GM21367 (cell line): ENCODE results near the gene ARMC3.

Experiments
- ATAC-seq: cut with Tn5 transposase; IDR thresholded peaks from one replicate; pipeline ENCODE4 v1.9.1; 2021; ENCODE audit not compliant: unreplicated experiment

The ARMC3 gene

GRCh38 chr10:22990443-22990842 is 62.6 kb downstream of the ARMC3 start:
- no peak for ATAC-seq

GRCh38 chr10:22992075-22992474 is 64.2 kb downstream of the ARMC3 start:
- no peak for ATAC-seq

GRCh38 chr10:22992621-22993020 is 64.8 kb downstream of the ARMC3 start:
- no peak for ATAC-seq

GRCh38 chr10:22993314-22993713 is 65.5 kb downstream of the ARMC3 start:
- ATAC-seq = no peak

GRCh38 chr10:22997096-22997495 is 69.2 kb downstream of the ARMC3 start:
- ATAC-seq = no peak

- no peak for ATAC-seq
These were observed 70.2 kb downstream of the ARMC3 start for GRCh38 chr10:22998091-22998490.

- no peak for ATAC-seq
These were observed 72.1 kb downstream of the ARMC3 start for GRCh38 chr10:22999942-23000341.

- no peak for ATAC-seq
These were observed 74.2 kb downstream of the ARMC3 start for GRCh38 chr10:23001901-23002516.

GRCh38 chr10:23005150-23005549 is 77.3 kb downstream of the ARMC3 start:
- ATAC-seq = no peak

- no peak for ATAC-seq
These were observed 85.9 kb downstream of the ARMC3 start for GRCh38 chr10:23013581-23014335.

GRCh38 chr10:23015021-23015707 is 87.3 kb downstream of the ARMC3 start:
- peak; percentile 99 for ATAC-seq

GRCh38 chr10:23016636-23017035 is 88.8 kb downstream of the ARMC3 start:
- no peak for ATAC-seq

GRCh38 chr10:23019633-23020032 is 91.8 kb downstream of the ARMC3 start:
- ATAC-seq = no peak

- ATAC-seq = no peak
These were observed 93.6 kb downstream of the ARMC3 start for GRCh38 chr10:23021430-23021829.

GRCh38 chr10:23024002-23024401 is 96.1 kb downstream of the ARMC3 start:
- ATAC-seq = no peak

- ATAC-seq = no peak
These were observed 103.5 kb downstream of the ARMC3 start for GRCh38 chr10:23031318-23031717.

GRCh38 chr10:23034790-23035189 is 106.9 kb downstream of the ARMC3 start:
- ATAC-seq = no peak

GRCh38 chr10:23035569-23035968 is 107.7 kb downstream of the ARMC3 start:
- ATAC-seq = no peak

GRCh38 chr10:23037152-23037551 is 109.3 kb downstream of the ARMC3 start:
- ATAC-seq = no peak

- no peak for ATAC-seq
These were observed 109.7 kb downstream of the ARMC3 start for GRCh38 chr10:23037561-23037960.

GRCh38 chr10:23038172-23038571 is 110.3 kb downstream of the ARMC3 start:
- ATAC-seq = no peak

- ATAC-seq = no peak
These were observed 112.1 kb downstream of the ARMC3 start for GRCh38 chr10:23040002-23040401.
